Ureter (tissue), 1 donor: ENCODE results near the gene ORC6. TPM values are rescaled to one million over a fixed set of nuclear protein-coding genes. Genes with fewer than 3 reads are reported as not detected.

Source experiments
- DNase-seq: peaks from one replicate; pipeline ENCODE4 v3.0.0-alpha.2; 2020; ENCODE audit warnings: low spot score
- total RNA-seq: library from RNA; stranded (reverse); gene quantifications from one replicate; pipeline ENCODE4 v1.2.4, GENCODE V29; 2023
- donor health status: DM: yes; HTN: yes; CAD: no.

The ORC6 gene
- total RNA-seq, 1 donor from 2014 or later = 4.3 TPM

- DNase-seq = no peak
These were observed 12.2 kb downstream of the ORC6 start for GRCh38 chr16:46701615-46702014.

GRCh38 chr16:46702030-46702429 lies 12.6 kb downstream of the ORC6 start:
- no peak for DNase-seq

- DNase-seq = no peak
These were observed 17.2 kb downstream of the ORC6 start for GRCh38 chr16:46706642-46707041.

- no peak for DNase-seq
These were observed 20.1 kb downstream of the ORC6 start for GRCh38 chr16:46709469-46710005.

GRCh38 chr16:46711106-46712058 lies 21.9 kb downstream of the ORC6 start:
- DNase-seq = no peak

- DNase-seq = no peak
These were observed 23.5 kb downstream of the ORC6 start for GRCh38 chr16:46712911-46713310.

GRCh38 chr16:46713634-46714033 lies 24.2 kb downstream of the ORC6 start:
- no peak for DNase-seq

GRCh38 chr16:46714797-46715591 lies 25.5 kb downstream of the ORC6 start:
- no peak for DNase-seq

- DNase-seq = no peak
These were observed 26.4 kb downstream of the ORC6 start for GRCh38 chr16:46715769-46716305.

- no peak for DNase-seq
These were observed 28.2 kb downstream of the ORC6 start for GRCh38 chr16:46717692-46718091.

GRCh38 chr16:46718214-46718613 lies 28.8 kb downstream of the ORC6 start:
- no peak for DNase-seq

GRCh38 chr16:46719528-46719927 lies 30.1 kb downstream of the ORC6 start:
- DNase-seq = no peak

GRCh38 chr16:46720619-46721018 lies 31.2 kb downstream of the ORC6 start:
- DNase-seq = no peak

GRCh38 chr16:46721885-46722284 lies 32.4 kb downstream of the ORC6 start:
- no peak for DNase-seq

- no peak for DNase-seq
These were observed 37.7 kb downstream of the ORC6 start for GRCh38 chr16:46727184-46727583.

- DNase-seq = no peak
These were observed 38.2 kb downstream of the ORC6 start for GRCh38 chr16:46727630-46728029.

- no peak for DNase-seq
These were observed 39.3 kb downstream of the ORC6 start for GRCh38 chr16:46728806-46729205.

- no peak for DNase-seq
These were observed 40.0 kb downstream of the ORC6 start for GRCh38 chr16:46729326-46729995.

GRCh38 chr16:46730126-46730525 lies 40.7 kb downstream of the ORC6 start:
- no peak for DNase-seq

GRCh38 chr16:46730801-46731690 lies 41.6 kb downstream of the ORC6 start:
- no peak for DNase-seq
